ENCODE measurements around the gene ALS2CL. TPM values are rescaled to one million over a fixed set of nuclear protein-coding genes. Genes with fewer than 3 reads are reported as not detected.
A peak's percentile ranks its signal among the peaks of the same experiment; 100 is the strongest.

Gene ALS2CL
- total and polyA plus RNA-seq, 10 of the 15 experiments (the other 5 are each of a cell fraction or from before 2014, with no cell fraction given): 0.01 to 0.05 TPM; not detected in 8

DNA sequence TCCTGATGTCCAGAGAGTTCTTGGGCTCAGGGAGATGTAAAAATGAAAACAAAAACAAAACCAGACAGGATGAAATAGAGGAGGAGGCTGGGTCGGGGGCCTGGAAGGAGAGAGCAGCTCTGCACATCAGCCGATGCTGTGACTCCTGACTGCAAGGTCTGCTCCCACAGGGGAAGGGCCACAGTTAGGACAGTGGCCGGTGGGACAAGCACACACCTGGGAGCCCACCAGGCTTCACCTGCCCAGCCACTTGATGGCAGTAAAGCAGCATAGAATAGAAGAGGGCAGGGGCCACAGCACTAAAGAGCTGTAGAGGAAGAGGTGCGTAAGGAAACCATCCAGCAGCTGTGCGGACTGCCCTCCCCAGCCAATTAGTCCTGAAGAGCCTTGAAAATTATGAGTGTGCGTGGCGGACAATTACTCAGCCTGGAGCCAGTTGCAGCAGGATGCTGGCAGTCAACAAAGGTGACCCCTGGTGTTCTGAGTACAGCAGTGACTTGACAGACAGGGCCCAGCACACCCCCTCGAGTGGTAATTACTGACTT, 29.8 kb downstream of the ALS2CL start:
- no peaks in the 10 kb centered on the region for H3K79me2 ChIP-seq (ENCODE audit: control insufficient read depth, insufficient read depth, low read length)
- no peaks in the 10 kb centered on the region for H3K9me3 ChIP-seq (replicated peaks; ENCODE audit: control insufficient read depth, insufficient read depth, low read length)
- in situ Hi-C loops (cut with MboI): no loop called here
- intact Hi-C loops (cut with micrococcal nuclease; ENCODE audit: unreplicated experiment): no loop called here
- ChIA-PET CTCF (interaction anchor here (0.8 to 1.8 kb wide), 2 partner anchors 98 to 175 kb away, joined by 3 to 4 read pairs; no protein-coding TSS in a partner anchor), RAD21 (ENCODE audit: unreplicated experiment) (interaction anchor here (1.1 kb wide), 1 partner anchor 175 kb away, joined by 3 read pairs; no protein-coding TSS in a partner anchor), POLR2A (no interaction called here), SMC1A (ENCODE audit: uncharacterized antibody, unreplicated experiment) (no interaction called here)
- no TSS peak for BruUV-seq (replicated peaks)
- H3K27me3 ChIP-seq (replicated peaks in 1 of 2; ENCODE audit: control insufficient read depth in 2 of 2, insufficient read depth in 2 of 2, low read length in 1 of 2): peaks cover 3 to 5% of the 10 kb centered on the region in 2 experiments; a peak in 3 of 4 replicates
- 38% methylated on average over 8 of the region's 8 CpGs for WGBS (ENCODE audit: insufficient coverage, insufficient replicate concordance, low lambda C conversion rate, missing lambda C conversion rate)
- H3K27ac ChIP-seq (ENCODE audit: control insufficient read depth, insufficient read depth): no peak overlapping the region
- no peak overlapping the region for H3K9ac ChIP-seq (ENCODE audit: control insufficient read depth, insufficient read depth, low read length)
- no peak for TF ChIP-seq RB1 (IDR thresholded peaks at IDR 0.05; ENCODE audit: borderline replicate concordance)
- TF ChIP-seq, protein P1, sequence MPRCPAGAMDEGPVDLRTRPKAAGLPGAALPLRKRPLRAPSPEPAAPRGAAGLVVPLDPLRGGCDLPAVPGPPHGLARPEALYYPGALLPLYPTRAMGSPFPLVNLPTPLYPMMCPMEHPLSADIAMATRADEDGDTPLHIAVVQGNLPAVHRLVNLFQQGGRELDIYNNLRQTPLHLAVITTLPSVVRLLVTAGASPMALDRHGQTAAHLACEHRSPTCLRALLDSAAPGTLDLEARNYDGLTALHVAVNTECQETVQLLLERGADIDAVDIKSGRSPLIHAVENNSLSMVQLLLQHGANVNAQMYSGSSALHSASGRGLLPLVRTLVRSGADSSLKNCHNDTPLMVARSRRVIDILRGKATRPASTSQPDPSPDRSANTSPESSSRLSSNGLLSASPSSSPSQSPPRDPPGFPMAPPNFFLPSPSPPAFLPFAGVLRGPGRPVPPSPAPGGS (IDR thresholded peaks at IDR 0.05; ENCODE audit: borderline replicate concordance, insufficient read depth, low read depth, low read length, poor library complexity, severe bottlenecking): no peak
- TF ChIP-seq, protein P2, sequence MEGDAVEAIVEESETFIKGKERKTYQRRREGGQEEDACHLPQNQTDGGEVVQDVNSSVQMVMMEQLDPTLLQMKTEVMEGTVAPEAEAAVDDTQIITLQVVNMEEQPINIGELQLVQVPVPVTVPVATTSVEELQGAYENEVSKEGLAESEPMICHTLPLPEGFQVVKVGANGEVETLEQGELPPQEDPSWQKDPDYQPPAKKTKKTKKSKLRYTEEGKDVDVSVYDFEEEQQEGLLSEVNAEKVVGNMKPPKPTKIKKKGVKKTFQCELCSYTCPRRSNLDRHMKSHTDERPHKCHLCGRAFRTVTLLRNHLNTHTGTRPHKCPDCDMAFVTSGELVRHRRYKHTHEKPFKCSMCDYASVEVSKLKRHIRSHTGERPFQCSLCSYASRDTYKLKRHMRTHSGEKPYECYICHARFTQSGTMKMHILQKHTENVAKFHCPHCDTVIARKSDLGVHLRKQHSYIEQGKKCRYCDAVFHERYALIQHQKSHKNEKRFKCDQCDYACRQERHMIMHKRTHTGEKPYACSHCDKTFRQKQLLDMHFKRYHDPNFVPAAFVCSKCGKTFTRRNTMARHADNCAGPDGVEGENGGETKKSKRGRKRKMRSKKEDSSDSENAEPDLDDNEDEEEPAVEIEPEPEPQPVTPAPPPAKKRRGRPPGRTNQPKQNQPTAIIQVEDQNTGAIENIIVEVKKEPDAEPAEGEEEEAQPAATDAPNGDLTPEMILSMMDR (IDR thresholded peaks at IDR 0.05 in 2 of 3, conservative IDR thresholded peaks at IDR 0.05 in 1 of 3; ENCODE audit: control insufficient read depth in 2 of 3, extremely low read depth in 1 of 3, insufficient read depth in 1 of 3, low read depth in 3 of 3, low read length in 3 of 3): 0 out of 6 replicates have a peak, but pooled peaks of 1 of the 3 experiments have one; percentile 2
- TF ChIP-seq, protein P3, sequence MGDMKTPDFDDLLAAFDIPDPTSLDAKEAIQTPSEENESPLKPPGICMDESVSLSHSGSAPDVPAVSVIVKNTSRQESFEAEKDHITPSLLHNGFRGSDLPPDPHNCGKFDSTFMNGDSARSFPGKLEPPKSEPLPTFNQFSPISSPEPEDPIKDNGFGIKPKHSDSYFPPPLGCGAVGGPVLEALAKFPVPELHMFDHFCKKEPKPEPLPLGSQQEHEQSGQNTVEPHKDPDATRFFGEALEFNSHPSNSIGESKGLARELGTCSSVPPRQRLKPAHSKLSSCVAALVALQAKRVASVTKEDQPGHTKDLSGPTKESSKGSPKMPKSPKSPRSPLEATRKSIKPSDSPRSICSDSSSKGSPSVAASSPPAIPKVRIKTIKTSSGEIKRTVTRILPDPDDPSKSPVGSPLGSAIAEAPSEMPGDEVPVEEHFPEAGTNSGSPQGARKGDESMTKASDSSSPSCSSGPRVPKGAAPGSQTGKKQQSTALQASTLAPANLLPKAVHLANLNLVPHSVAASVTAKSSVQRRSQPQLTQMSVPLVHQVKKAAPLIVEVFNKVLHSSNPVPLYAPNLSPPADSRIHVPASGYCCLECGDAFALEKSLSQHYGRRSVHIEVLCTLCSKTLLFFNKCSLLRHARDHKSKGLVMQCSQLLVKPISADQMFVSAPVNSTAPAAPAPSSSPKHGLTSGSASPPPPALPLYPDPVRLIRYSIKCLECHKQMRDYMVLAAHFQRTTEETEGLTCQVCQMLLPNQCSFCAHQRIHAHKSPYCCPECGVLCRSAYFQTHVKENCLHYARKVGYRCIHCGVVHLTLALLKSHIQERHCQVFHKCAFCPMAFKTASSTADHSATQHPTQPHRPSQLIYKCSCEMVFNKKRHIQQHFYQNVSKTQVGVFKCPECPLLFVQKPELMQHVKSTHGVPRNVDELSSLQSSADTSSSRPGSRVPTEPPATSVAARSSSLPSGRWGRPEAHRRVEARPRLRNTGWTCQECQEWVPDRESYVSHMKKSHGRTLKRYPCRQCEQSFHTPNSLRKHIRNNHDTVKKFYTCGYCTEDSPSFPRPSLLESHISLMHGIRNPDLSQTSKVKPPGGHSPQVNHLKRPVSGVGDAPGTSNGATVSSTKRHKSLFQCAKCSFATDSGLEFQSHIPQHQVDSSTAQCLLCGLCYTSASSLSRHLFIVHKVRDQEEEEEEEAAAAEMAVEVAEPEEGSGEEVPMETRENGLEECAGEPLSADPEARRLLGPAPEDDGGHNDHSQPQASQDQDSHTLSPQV (IDR thresholded peaks at IDR 0.05): no peak
- TF ChIP-seq, protein P4, sequence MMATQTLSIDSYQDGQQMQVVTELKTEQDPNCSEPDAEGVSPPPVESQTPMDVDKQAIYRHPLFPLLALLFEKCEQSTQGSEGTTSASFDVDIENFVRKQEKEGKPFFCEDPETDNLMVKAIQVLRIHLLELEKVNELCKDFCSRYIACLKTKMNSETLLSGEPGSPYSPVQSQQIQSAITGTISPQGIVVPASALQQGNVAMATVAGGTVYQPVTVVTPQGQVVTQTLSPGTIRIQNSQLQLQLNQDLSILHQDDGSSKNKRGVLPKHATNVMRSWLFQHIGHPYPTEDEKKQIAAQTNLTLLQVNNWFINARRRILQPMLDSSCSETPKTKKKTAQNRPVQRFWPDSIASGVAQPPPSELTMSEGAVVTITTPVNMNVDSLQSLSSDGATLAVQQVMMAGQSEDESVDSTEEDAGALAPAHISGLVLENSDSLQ (IDR thresholded peaks at IDR 0.05): no peak
- H2AFZ ChIP-seq (ENCODE audit: control insufficient read depth, low read depth, low read length): no peak overlapping the region
- DNase-seq (ENCODE audit: low read depth, low spot score) (no peak), FAIRE-seq (no peak), ATAC-seq (no peak)
- no peak overlapping the region for H3K4me3 ChIP-seq
- H4K20me1 ChIP-seq (ENCODE audit: control insufficient read depth, insufficient read depth): no peaks in the 10 kb centered on the region; the same call in 1 of the 2 replicates
- no peaks in the 10 kb centered on the region for H3K36me3 ChIP-seq (ENCODE audit: control insufficient read depth in 2 of 2, insufficient read depth in 2 of 2, low read length in 1 of 2)
- no peak overlapping the region for H3K4me2 ChIP-seq (ENCODE audit: control insufficient read depth, insufficient read depth)
- H3K4me1 ChIP-seq (ENCODE audit: control insufficient read depth, insufficient read depth, low read length): no peaks in the 10 kb centered on the region
